Stimulated activated memory B cell treated with anti-CD40 and anti-IgM and Interleukin-4, amounts not matched to agents 10 μg/mL and 1 μg/mL and 100 μg/mL, for 72 hours (primary cell): ENCODE data around the gene MAPKBP1.

Source experiments
- ATAC-seq: fragments of 150-1000 bp; cut with Tn5 transposase; 2 replicates; pipeline ENCODE4 v1.10.0; 2021
- H3K27ac Mint-ChIP-seq: one replicate; pipeline ENCODE4 v1.8.0; 2022; ENCODE audit warnings: mild to moderate bottlenecking, mixed read lengths
- H3K27me3 Mint-ChIP-seq: one replicate; pipeline ENCODE4 v1.8.0; 2022; ENCODE audit warnings: mixed read lengths
- H3K36me3 Mint-ChIP-seq: one replicate; pipeline ENCODE4 v1.8.0; 2022; ENCODE audit warnings: mixed read lengths
- H3K4me1 Mint-ChIP-seq: one replicate; pipeline ENCODE4 v1.8.0; 2022; ENCODE audit warnings: mixed read lengths
- H3K4me3 Mint-ChIP-seq: one replicate; pipeline ENCODE4 v1.8.0; 2022; ENCODE audit warnings: mild to moderate bottlenecking, moderate library complexity, mixed read lengths
- H3K9me3 Mint-ChIP-seq: one replicate; pipeline ENCODE4 v1.8.0; 2022; ENCODE audit warnings: mixed read lengths

Gene MAPKBP1

DNA sequence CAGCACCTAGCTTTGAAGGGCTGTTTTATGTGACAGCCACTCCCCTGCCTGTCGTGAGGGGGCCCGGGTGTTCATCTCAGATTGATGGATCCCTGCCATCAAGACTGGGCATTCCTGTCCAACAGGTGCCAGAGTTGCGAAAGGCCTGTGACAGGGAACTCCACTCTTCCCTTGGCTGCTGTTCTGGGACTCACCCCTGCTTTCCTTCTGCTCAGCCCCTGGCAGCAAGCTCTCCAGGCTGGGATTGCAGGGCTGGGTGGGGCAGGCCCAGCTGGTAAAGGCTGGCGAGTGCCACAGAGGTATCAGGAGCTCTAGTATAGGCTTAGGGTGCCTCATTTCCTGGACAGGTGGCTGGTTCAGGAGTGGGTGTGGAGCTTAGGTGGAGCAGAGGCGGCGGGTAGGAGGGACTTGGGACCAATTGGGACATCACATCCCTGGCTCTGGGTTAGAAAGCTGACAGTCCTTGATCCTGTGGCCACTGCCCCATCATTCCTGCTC is 64.2 kb downstream of the MAPKBP1 start, which contains the start of gene PLA2G4B:
Gene PLA2G4B, plus strand, starts transcription at position 448 of the 498 bp plus-strand sequence. CDS start 67 bp downstream, outside the sequence.
- Mint-ChIP-seq H3K27ac (no peak within 1 kb of the TSS), H3K9me3 (no peaks in the 10 kb centered on the region), H3K36me3 (peaks cover 17% of the 10 kb centered on the region), H3K27me3 (no peaks in the 10 kb centered on the region), H3K4me1 (peaks cover 6% of the 10 kb centered on the region), H3K4me3 (no peak within 1 kb of the TSS)
- no peak for ATAC-seq

DNA sequence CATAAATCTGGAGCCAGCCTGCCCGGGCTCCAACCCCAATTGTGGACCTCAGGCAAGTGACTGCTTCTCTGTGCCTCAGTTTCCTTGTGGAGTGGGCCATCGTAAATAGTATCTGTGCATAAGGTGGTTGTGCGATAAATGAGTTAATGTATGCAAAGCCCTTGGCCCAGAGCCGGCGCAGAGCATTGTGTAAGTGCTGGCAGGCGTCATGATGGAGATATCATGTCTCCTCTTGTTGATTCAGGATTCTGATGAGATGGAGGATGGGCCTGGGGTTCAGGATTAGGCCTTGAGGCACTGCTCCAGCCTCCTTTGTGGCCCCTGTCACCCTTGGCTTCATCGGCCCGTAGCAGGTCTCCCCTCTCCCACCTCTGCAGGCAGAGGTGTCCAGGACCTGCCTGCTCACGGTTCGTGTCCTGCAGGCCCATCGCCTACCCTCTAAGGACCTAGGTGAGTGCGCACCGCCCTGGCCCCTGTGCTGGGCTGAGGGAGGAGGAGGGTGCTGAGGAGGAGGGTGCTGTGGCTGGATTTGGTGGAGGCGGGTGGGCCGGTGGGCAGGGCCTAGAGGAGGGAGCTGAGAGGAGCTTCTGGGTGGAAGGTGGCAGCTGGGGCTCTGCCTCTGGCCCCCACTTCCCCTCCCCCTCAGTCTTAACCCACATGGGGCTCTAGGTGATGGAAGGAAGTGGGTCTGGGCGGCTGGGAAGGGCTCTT is 65.7 kb downstream of the MAPKBP1 start:
- H3K27me3 Mint-ChIP-seq: no peaks in the 10 kb centered on the region
- H3K9me3 Mint-ChIP-seq: no peaks in the 10 kb centered on the region
- H3K27ac Mint-ChIP-seq: no peak overlapping the region
- H3K4me3 Mint-ChIP-seq: no peak overlapping the region
- ATAC-seq: no peak
- H3K36me3 Mint-ChIP-seq: peaks cover 29% of the 10 kb centered on the region
- no peaks in the 10 kb centered on the region for H3K4me1 Mint-ChIP-seq

DNA sequence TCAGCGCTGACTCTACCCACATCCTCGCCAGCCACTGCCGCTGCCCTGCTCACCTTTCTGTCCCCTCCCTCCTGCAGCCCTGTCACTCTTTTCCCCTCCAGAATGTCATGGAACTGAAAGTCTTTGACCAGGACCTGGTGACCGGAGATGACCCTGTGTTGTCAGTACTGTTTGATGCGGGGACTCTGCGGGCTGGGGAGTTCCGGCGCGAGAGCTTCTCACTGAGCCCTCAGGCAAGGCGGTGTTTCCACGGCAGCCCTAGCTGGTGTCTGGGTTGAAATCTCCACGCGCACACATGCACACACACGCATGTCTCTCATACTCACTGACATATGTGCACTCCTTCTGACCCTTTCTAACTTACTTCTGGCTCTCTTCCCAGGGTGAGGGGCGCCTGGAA is 66.4 kb downstream of the MAPKBP1 start:
- Mint-ChIP-seq H3K9me3 (no peaks in the 10 kb centered on the region), H3K4me1 (no peaks in the 10 kb centered on the region), H3K27ac (no peak overlapping the region), H3K36me3 (peaks cover 36% of the 10 kb centered on the region), H3K27me3 (no peaks in the 10 kb centered on the region), H3K4me3 (no peak overlapping the region)
- ATAC-seq: no peak

DNA sequence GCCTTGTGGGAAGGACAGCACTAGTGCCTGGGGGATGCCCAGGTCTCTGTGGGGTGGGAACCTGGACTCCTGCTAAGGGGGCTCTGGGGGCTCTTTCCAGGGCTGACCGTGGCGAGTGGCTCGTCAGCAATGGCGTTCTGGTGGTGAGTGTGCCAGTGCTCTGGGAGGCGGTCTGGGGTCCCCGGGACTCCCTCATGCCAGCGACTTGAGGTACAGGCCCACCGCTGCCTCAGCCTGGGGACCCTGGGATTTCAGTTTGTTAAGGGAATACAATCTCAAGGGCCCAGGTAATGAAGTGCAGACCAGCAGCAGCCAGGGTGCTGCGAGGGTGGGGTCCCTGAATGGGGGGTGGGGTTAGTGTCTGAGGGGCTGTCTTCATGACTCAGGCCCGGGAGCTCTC is 66.8 kb downstream of the MAPKBP1 start:
- no peaks in the 10 kb centered on the region for H3K27me3 Mint-ChIP-seq
- H3K9me3 Mint-ChIP-seq: no peaks in the 10 kb centered on the region
- H3K27ac Mint-ChIP-seq: no peak overlapping the region
- ATAC-seq: no peak
- no peaks in the 10 kb centered on the region for H3K4me1 Mint-ChIP-seq
- H3K36me3 Mint-ChIP-seq: peaks cover 39% of the 10 kb centered on the region
- no peak overlapping the region for H3K4me3 Mint-ChIP-seq

DNA sequence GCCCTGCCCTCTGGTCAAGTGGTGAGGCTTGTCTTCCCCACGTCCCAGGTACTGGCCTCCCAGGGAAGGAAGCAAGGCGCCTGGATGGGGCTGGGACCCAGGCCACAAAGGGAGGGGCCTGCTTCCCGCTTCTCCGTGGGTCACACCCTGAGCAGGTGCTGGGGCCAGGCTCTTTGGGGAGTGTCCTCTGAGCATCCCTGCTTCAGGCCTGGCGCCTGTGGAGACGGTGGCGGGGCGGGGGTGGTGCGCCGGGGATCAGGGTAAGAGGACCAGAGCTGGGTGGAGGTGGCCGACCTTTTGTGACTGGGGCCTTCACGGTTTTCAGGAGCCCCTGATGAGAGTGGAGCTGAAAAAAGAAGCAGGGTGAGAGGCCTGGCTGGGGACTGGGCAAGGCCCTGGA is 67.9 kb downstream of the MAPKBP1 start:
- H3K4me3 Mint-ChIP-seq: no peak overlapping the region
- no peaks in the 10 kb centered on the region for H3K27me3 Mint-ChIP-seq
- no peaks in the 10 kb centered on the region for H3K4me1 Mint-ChIP-seq
- no peak overlapping the region for H3K27ac Mint-ChIP-seq
- H3K36me3 Mint-ChIP-seq: peaks cover 42% of the 10 kb centered on the region
- ATAC-seq: no peak
- H3K9me3 Mint-ChIP-seq: no peaks in the 10 kb centered on the region

DNA sequence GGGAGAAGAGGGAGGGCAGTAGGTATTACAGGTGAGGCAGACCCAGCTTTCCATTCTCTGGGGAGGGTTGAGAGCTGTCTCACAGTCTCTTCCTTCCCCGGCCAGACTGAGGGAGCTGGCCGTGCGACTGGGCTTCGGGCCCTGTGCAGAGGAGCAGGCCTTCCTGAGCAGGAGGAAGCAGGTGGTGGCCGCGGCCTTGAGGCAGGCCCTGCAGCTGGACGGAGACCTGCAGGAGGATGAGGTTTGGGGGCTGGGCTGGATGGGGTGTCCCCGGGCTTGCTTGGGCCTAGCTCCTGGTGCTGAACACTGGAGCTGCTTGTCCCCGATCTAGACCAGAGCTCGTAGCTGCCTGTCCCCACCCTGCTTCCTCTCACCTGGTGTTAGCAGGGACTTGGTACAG is 69.3 kb downstream of the MAPKBP1 start:
- Mint-ChIP-seq H3K4me1 (no peaks in the 10 kb centered on the region), H3K9me3 (no peaks in the 10 kb centered on the region), H3K27ac (no peak overlapping the region), H3K36me3 (peaks cover 51% of the 10 kb centered on the region), H3K27me3 (no peaks in the 10 kb centered on the region), H3K4me3 (no peak overlapping the region)
- ATAC-seq: no peak

DNA sequence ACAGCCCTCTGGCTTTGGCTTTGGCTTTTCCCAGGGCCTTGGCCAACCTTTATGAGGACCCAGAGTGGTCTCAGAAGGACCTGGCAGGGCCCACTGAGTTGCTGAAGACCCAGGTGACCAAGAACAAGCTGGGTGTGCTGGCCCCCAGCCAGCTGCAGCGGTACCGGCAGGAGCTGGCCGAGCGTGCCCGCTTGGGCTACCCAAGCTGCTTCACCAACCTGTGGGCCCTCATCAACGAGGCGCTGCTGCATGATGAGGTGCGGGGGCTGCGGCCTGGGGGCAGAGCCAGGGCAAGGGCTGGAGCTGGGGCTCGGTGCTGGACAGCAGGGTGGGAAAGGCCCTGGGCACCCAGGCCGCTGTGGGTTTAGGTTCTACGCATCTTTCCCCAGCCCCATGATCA is 70.5 kb downstream of the MAPKBP1 start:
- Mint-ChIP-seq H3K27ac (no peak overlapping the region), H3K4me1 (peaks cover 1% of the 10 kb centered on the region), H3K4me3 (no peak overlapping the region), H3K27me3 (no peaks in the 10 kb centered on the region), H3K36me3 (peaks cover 51% of the 10 kb centered on the region), H3K9me3 (no peaks in the 10 kb centered on the region)
- no peak for ATAC-seq

DNA sequence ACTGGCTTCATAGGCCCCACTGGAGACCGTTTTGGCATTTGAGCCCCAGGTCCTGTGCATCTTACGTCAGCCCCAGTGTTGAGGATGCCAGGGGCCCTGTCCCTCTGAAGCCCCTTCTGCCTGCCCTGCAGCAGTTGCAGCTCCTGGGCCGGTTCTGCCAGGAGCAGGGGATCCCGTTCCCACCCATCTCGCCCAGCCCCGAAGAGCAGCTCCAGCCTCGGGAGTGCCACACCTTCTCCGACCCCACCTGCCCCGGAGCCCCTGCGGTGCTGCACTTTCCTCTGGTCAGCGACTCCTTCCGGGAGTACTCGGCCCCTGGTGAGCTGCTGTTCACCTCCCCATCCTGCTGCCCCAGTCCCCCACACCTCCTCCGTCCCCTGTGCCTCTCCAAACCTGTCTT is 72.9 kb downstream of the MAPKBP1 start:
- Mint-ChIP-seq H3K27ac (no peak overlapping the region), H3K9me3 (no peaks in the 10 kb centered on the region), H3K4me1 (peaks cover 18% of the 10 kb centered on the region), H3K27me3 (peaks cover 11% of the 10 kb centered on the region), H3K36me3 (peaks cover 43% of the 10 kb centered on the region), H3K4me3 (no peak overlapping the region)
- no peak for ATAC-seq

DNA sequence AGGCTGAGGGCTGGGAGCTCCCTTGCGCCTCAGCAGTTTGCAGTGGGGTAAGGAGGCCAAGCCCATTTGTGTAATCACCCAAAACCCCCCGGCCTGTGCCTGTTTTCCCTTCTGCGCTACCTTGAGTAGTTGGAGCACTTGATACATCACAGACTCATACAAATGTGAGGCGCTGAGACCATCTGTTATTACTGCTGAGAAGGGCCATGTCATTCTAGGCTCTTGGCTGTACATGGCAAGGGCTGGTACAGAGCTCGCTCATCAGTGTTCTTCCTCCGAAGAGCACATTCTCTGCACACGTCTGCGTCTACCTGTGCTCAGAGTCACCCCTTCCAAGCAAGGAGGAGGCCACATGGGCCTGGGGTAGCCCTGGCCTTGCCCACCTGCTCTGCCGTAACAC is 73.7 kb downstream of the MAPKBP1 start:
- no peaks in the 10 kb centered on the region for H3K9me3 Mint-ChIP-seq
- H3K36me3 Mint-ChIP-seq: peaks cover 43% of the 10 kb centered on the region
- H3K27ac Mint-ChIP-seq: no peak overlapping the region
- H3K27me3 Mint-ChIP-seq: peaks cover 11% of the 10 kb centered on the region
- no peak for ATAC-seq
- H3K4me3 Mint-ChIP-seq: no peak overlapping the region
- H3K4me1 Mint-ChIP-seq: peaks cover 18% of the 10 kb centered on the region

DNA sequence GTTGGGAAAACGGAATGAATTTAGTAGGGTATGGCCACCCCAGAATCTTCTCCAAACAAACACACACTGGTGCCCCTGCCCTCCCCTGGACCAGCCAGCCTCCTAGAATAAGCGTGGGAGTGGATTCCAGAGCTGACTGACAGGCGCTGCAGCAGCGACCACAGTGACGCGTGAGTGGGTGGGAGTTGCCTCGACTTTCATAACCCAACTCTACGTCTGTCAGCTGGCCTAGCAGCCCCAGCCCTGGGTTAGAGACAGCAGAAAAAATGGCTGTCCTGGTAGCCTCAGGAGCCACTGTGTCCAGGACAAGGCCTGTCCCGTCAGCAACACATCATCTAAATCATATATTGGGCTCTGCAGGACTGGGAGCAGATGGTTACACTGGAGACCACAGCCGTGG is 74.3 kb downstream of the MAPKBP1 start:
- no peak overlapping the region for H3K4me3 Mint-ChIP-seq
- no peak for ATAC-seq
- peaks cover 11% of the 10 kb centered on the region for H3K27me3 Mint-ChIP-seq
- H3K4me1 Mint-ChIP-seq: peaks cover 18% of the 10 kb centered on the region
- no peaks in the 10 kb centered on the region for H3K9me3 Mint-ChIP-seq
- no peak overlapping the region for H3K27ac Mint-ChIP-seq
- H3K36me3 Mint-ChIP-seq: peaks cover 39% of the 10 kb centered on the region

DNA sequence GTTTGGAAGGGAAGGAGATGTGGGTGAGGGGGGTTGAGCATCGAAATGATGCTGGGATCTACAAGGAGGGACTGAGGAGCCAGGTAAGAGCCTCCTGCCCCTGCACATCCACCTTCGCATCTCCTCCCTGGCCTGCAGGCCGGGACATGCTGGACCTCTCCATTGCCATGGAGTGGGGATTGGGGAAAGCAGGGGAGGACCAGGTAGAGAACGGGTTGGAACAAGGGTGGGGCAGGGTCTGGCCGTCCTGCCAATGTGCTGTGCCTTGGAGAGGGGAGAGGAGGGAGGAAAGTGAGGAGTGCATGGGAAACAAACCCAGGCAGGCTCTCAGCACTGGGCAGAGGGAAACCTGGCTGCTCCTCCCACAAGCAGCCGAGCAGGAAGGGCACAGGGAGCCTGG is 74.9 kb downstream of the MAPKBP1 start:
- no peak for ATAC-seq
- Mint-ChIP-seq H3K9me3 (no peaks in the 10 kb centered on the region), H3K27ac (no peak overlapping the region), H3K4me1 (peaks cover 18% of the 10 kb centered on the region), H3K27me3 (peaks cover 11% of the 10 kb centered on the region), H3K4me3 (no peak overlapping the region), H3K36me3 (peaks cover 33% of the 10 kb centered on the region)

DNA sequence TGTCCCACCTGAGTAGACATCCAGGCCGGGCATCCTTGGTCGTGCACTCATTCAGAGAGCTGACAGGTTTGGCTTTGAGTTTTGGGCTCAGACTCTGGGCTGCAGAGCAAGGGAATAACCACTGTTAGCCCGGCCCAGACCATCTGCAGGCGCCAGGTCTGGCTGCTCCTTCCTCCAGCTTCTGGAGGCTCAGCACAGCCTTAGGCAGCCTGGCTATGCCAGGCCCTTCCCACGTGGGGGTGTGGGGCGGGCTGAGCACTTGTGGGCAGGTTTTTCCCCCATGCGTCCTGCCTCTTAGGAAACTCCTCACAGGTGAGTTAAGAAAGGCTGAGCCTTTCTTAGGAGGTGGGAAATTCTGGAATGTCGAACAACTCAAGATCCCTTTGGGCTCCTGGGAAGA is 75.6 kb downstream of the MAPKBP1 start:
- Mint-ChIP-seq H3K27me3 (peaks cover 11% of the 10 kb centered on the region), H3K4me3 (no peak overlapping the region), H3K27ac (peak overlapping the region; percentile 12), H3K4me1 (peaks cover 18% of the 10 kb centered on the region), H3K36me3 (peaks cover 30% of the 10 kb centered on the region), H3K9me3 (no peaks in the 10 kb centered on the region)
- no peak for ATAC-seq

DNA sequence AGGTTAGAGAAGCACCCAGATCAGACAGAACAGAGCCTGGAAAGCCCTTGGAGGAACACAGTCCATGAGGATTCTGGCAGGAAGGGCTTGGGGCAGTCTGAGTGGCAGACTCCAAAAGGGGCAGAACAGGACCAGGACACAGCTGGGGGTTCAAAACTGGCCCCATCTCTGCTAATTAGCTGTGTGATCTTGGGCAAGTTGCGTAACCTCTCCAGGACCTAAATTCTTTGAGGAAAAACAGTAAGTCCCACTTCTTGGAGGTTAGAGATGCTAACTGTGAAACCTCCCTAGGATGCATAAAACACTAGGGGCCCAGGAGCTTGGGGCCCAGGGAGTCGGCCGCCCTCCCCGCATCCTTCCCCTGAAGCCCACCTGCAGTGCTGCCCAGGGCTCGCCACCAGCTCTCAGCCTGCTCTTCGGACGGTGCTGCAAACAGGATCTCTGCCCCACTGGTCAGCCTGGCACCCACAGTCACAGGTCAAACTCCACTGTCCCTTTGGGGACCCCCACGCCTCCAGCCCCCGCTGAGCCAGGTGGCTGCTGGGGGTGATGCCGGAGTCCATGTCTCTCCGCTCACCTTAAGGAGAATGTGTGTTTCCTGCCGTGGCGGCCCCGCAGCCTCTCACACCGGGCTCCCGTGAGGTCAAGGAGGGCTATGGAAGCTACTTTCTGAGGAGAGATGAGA is 76.3 kb downstream of the MAPKBP1 start:
- peak overlapping the region; percentile 12 for H3K27ac Mint-ChIP-seq
- no peak overlapping the region for H3K4me3 Mint-ChIP-seq
- no peak for ATAC-seq
- H3K9me3 Mint-ChIP-seq: no peaks in the 10 kb centered on the region
- H3K4me1 Mint-ChIP-seq: peaks cover 18% of the 10 kb centered on the region
- H3K36me3 Mint-ChIP-seq: peaks cover 22% of the 10 kb centered on the region
- H3K27me3 Mint-ChIP-seq: peaks cover 11% of the 10 kb centered on the region

DNA sequence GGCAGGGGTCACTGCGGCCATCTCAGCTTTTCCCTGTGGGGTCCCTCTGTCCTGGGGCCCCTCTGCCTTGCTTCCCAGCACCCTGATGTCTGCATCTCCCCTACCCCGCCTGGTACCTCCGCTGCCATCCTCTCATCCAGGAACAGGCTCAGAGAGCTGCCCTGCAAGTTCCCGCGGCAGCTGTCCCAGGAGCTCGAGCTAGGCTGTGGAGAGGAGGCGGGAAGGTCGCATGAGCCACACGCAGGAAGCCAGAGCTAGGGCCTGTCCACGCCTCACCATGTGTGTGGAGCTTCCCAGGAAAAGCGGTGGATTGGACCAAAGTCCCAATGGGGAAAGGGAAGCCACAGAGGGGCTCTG is 76.9 kb downstream of the MAPKBP1 start:
- Mint-ChIP-seq H3K27ac (no peak overlapping the region), H3K27me3 (peaks cover 11% of the 10 kb centered on the region), H3K4me1 (peaks cover 18% of the 10 kb centered on the region), H3K36me3 (peaks cover 18% of the 10 kb centered on the region), H3K4me3 (no peak overlapping the region), H3K9me3 (no peaks in the 10 kb centered on the region)
- ATAC-seq: no peak

DNA sequence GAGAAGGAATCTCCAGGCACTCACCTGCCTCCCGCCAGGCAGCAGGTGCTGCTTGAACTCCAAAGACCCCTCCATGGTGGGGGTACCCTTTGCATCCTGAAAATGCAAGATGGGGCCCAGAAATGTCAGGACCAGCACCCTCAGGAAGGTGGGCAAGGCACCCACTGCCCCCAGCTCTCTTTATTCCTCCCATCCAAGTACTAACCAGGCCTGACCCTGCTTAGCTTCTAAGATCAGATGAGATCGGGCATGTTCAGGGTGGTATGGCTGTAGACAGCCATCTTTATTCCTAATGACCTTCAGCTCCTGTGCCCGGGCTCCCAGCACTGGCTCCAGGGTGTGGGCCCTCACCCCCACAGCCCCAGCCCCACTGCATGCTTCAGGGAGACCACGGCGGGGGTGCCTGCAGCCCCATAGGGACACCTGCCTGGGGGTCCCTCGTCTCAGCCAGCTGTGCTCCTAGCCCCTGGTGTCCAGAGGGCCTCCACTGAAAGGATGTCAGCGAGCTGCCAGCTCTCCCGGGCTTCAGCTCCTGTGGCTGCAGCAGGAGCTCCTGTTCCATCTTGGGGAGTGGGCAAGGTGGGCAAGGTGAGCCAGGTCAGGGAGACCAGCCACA is 77.6 kb downstream of the MAPKBP1 start:
- H3K4me3 Mint-ChIP-seq: no peak overlapping the region
- H3K27me3 Mint-ChIP-seq: peaks cover 11% of the 10 kb centered on the region
- H3K9me3 Mint-ChIP-seq: no peaks in the 10 kb centered on the region
- H3K36me3 Mint-ChIP-seq: peaks cover 13% of the 10 kb centered on the region
- ATAC-seq: no peak
- H3K27ac Mint-ChIP-seq: no peak overlapping the region
- peaks cover 18% of the 10 kb centered on the region for H3K4me1 Mint-ChIP-seq
